ENCODE measurements around the gene SERPINI1. TPM values are rescaled to one million over a fixed set of nuclear protein-coding genes. Genes with fewer than 3 reads are reported as not detected.

Gene SERPINI1
- total RNA-seq, 1 experiment from 2014 or later = 6.0 TPM

GRCh38 chr3:167821248-167821805 lies 85.8 kb downstream of the SERPINI1 start:
- peak overlapping the region in 2 of 3 experiments; percentile 40 to 83; a peak in 1 of 7 replicates for H3K27ac Mint-ChIP-seq
- no peak overlapping the region for H3K4me2 ChIP-seq (ENCODE audit: insufficient read depth, insufficient read length, low read length)
- TF ChIP-seq, protein P1, sequence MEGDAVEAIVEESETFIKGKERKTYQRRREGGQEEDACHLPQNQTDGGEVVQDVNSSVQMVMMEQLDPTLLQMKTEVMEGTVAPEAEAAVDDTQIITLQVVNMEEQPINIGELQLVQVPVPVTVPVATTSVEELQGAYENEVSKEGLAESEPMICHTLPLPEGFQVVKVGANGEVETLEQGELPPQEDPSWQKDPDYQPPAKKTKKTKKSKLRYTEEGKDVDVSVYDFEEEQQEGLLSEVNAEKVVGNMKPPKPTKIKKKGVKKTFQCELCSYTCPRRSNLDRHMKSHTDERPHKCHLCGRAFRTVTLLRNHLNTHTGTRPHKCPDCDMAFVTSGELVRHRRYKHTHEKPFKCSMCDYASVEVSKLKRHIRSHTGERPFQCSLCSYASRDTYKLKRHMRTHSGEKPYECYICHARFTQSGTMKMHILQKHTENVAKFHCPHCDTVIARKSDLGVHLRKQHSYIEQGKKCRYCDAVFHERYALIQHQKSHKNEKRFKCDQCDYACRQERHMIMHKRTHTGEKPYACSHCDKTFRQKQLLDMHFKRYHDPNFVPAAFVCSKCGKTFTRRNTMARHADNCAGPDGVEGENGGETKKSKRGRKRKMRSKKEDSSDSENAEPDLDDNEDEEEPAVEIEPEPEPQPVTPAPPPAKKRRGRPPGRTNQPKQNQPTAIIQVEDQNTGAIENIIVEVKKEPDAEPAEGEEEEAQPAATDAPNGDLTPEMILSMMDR (conservative IDR thresholded peaks at IDR 0.05) = no peak

More at GRCh38 chr3:167821248-167821805, 85.8 kb downstream of the SERPINI1 start:
- Mint-ChIP-seq H3K36me3 (ENCODE audit: insufficient read depth in 1 of 3, low read depth in 3 of 3) (peaks cover 0 to 5% (median 1%) of the 10 kb centered on the region in 3 experiments; a peak in 2 of 7 replicates), H3K9me3 (peaks cover 3% of the 10 kb centered on the region in 2 experiments; a peak in 1 of 5 replicates), H3K27me3 (ENCODE audit: low read depth) (no peaks in the 10 kb centered on the region), H3K4me1 (0 out of 4 replicates have a peak, but pooled peaks cover 0 to 3% of the 10 kb centered on the region in 2 experiments), H3K4me3 (no peak overlapping the region)
- H2BK120ac ChIP-seq (ENCODE audit: low read depth, low read length, poor library complexity, severe bottlenecking) = no peak overlapping the region
- H4K91ac ChIP-seq (ENCODE audit: insufficient read length, low read depth, low read length) = no peak overlapping the region
- H3K14ac ChIP-seq (ENCODE audit: insufficient read depth, low read length) = peak overlapping the region; percentile 11; the same call in 1 of the 2 replicates
- H3K79me1 ChIP-seq (ENCODE audit: insufficient read depth, low read depth, low read length, poor library complexity, severe bottlenecking) = no peaks in the 10 kb centered on the region
- no peak overlapping the region for H3K27ac ChIP-seq (ENCODE audit: insufficient read length, low read depth, low read length)
- no peaks in the 10 kb centered on the region for H3K4me1 ChIP-seq (ENCODE audit: insufficient read depth, low read length)
- no peak overlapping the region for H2AK5ac ChIP-seq (ENCODE audit: insufficient read length, low read length)
- H3K23ac ChIP-seq (ENCODE audit: insufficient read length, low read depth, low read length) = no peak overlapping the region
- no peak overlapping the region for H3T11ph ChIP-seq (ENCODE audit: low read length)
- WGBS (ENCODE audit: extremely low coverage, insufficient read length, low lambda C conversion rate) = no CpG with 5 or more reads among the region's 12 CpGs
- H2BK12ac ChIP-seq (ENCODE audit: insufficient read length, low read depth, low read length) = no peak overlapping the region
- H3K4ac ChIP-seq (ENCODE audit: low read depth, low read length) = no peak overlapping the region
- no peaks in the 10 kb centered on the region for H3K23me2 ChIP-seq (ENCODE audit: insufficient read length, low read depth, low read length, poor library complexity, severe bottlenecking)
- H4K5ac ChIP-seq (ENCODE audit: insufficient read length, low read depth, low read length) = no peak overlapping the region
- H2AFZ ChIP-seq (ENCODE audit: low read length) = no peak overlapping the region
- no peaks in the 10 kb centered on the region for H3K9me3 ChIP-seq (ENCODE audit: control insufficient read depth, low read depth, low read length)
- H3K27me3 ChIP-seq (ENCODE audit: insufficient read depth, low read length) = no peaks in the 10 kb centered on the region
- no peaks in the 10 kb centered on the region for H3K79me2 ChIP-seq (ENCODE audit: insufficient read depth, low read length)
- no peak overlapping the region for H4K8ac ChIP-seq (replicated peaks; ENCODE audit: insufficient read length, low read depth, low read length)
- H2BK5ac ChIP-seq (ENCODE audit: insufficient read length, low read length) = no peak overlapping the region
- H2BK15ac ChIP-seq (ENCODE audit: low read depth, low read length) = no peak overlapping the region
- no peak overlapping the region for H3K18ac ChIP-seq (ENCODE audit: insufficient read length, low read depth, low read length)
- H2BK20ac ChIP-seq (ENCODE audit: low read depth, low read length, poor library complexity, severe bottlenecking) = no peak overlapping the region
- H4K20me1 ChIP-seq (ENCODE audit: control insufficient read depth, insufficient read depth, insufficient read length) = no peaks in the 10 kb centered on the region
- no peak overlapping the region for H3K56ac ChIP-seq (ENCODE audit: insufficient read length, low read depth, low read length)
- no peak overlapping the region for H3K9ac ChIP-seq (ENCODE audit: extremely low read depth, insufficient read length, low read length)
- DNase-seq = no peak

Data from H9 (cell line).